ENCODE results near the gene TMEM87A. TPM values are rescaled to one million over a fixed set of nuclear protein-coding genes. Genes with fewer than 3 reads are reported as not detected.

The TMEM87A gene
- total RNA-seq, 4 donors from 2014 or later = 106 to 187 (median 125) TPM

DNA sequence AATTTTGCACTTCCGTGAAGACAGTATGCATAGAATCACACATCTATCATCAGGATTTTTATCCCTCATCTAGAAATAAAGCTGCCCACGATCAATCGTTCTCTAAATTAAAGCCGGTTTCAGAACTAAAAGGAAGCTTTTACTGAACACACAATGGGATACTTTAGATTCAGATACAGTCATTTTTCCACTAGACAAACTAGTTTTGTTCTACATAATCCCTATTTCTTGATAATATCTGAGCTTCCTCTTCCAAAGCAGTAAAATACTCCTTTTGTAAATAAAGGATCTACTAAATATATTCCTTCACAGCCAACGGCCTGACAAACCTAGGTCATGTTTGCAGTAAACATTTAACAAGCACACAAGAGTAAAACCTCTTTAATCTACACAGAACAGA is 2.2 kb downstream of the TMEM87A start:
- H3K4me1 ChIP-seq = peaks cover 21 to 36% of the 10 kb centered on the region in 2 donors
- no peak for DNase-seq
- no peak overlapping the region for H3K4me3 ChIP-seq (replicated peaks in 1 of 3)
- H3K36me3 ChIP-seq = peaks cover 8 to 15% of the 10 kb centered on the region in 2 donors
- intact Hi-C loops (cut with DNase I) = no loop called here
- no peak overlapping the region for H3K27ac ChIP-seq
- no peak for TF ChIP-seq POLR2A (IDR thresholded peaks at IDR 0.05)
- TF ChIP-seq, protein P1, sequence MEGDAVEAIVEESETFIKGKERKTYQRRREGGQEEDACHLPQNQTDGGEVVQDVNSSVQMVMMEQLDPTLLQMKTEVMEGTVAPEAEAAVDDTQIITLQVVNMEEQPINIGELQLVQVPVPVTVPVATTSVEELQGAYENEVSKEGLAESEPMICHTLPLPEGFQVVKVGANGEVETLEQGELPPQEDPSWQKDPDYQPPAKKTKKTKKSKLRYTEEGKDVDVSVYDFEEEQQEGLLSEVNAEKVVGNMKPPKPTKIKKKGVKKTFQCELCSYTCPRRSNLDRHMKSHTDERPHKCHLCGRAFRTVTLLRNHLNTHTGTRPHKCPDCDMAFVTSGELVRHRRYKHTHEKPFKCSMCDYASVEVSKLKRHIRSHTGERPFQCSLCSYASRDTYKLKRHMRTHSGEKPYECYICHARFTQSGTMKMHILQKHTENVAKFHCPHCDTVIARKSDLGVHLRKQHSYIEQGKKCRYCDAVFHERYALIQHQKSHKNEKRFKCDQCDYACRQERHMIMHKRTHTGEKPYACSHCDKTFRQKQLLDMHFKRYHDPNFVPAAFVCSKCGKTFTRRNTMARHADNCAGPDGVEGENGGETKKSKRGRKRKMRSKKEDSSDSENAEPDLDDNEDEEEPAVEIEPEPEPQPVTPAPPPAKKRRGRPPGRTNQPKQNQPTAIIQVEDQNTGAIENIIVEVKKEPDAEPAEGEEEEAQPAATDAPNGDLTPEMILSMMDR (IDR thresholded peaks at IDR 0.05) = no peak
- H3K9me3 ChIP-seq = no peaks in the 10 kb centered on the region
- no peaks in the 10 kb centered on the region for H3K27me3 ChIP-seq
- WGBS, 2 donors = 79 to 80% methylated on average over 5 of the region's 5 CpGs

DNA sequence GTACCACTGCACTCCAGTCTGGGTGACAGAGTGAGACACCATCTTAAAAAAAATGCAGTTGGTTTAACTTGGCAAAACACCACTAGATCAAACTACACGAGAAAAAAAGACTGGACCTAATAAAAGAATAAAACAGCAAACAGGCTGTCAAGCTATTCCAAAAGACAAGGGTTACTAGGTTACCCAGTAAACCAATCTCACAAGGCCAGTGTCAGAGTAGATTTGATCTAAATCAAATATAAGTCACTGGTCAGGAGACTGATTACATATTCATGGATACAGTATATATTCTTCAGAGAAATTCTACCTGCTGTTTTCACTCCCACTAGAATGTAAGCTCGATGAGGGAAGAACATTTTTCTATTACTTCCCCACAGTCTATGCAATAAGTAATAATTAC is 2.7 kb downstream of the TMEM87A start:
- intact Hi-C loops (cut with DNase I) = no loop called here
- no peak for DNase-seq
- no peak for TF ChIP-seq POLR2A (IDR thresholded peaks at IDR 0.05)
- TF ChIP-seq, protein P1 (IDR thresholded peaks at IDR 0.05) = no peak
- Histone ChIP-seq H3K27ac (no peak overlapping the region), H3K4me1 (peaks cover 21 to 34% of the 10 kb centered on the region in 2 donors), H3K4me3 (replicated peaks in 1 of 3) (no peak overlapping the region), H3K9me3 (no peaks in the 10 kb centered on the region), H3K27me3 (no peaks in the 10 kb centered on the region), H3K36me3 (peaks cover 11 to 19% of the 10 kb centered on the region in 2 donors)
- WGBS, 2 donors = 45 to 98% methylated on average over 1 to 2 of the region's 2 CpGs

DNA sequence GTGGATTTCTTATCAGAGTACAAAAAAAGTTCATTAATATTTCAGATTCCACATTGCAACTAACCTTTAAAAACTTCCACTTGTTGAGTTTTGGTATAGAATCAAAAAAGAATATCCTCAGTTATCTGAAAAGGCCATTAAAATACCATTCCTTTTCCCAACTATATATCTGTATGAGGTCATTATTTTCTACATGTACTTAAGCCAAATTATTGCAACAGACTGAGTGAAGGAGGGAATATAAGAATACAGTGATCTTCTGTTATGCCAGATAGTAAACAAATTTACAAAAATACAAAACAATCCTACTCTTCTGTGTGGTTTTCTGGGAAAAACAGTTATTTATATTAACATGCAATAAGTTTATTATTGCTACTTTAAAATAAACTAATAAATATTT is 5.9 kb downstream of the TMEM87A start:
- intact Hi-C loops (cut with DNase I) = no loop called here
- TF ChIP-seq POLR2A (IDR thresholded peaks at IDR 0.05) = no peak
- TF ChIP-seq, protein P1 (IDR thresholded peaks at IDR 0.05) = no peak
- DNase-seq = no peak
- no peak overlapping the region for H3K4me3 ChIP-seq (replicated peaks in 1 of 3)
- peaks cover 33% of the 10 kb centered on the region in 2 donors for H3K36me3 ChIP-seq
- no peaks in the 10 kb centered on the region for H3K27me3 ChIP-seq
- no peaks in the 10 kb centered on the region for H3K9me3 ChIP-seq
- peaks cover 10 to 21% of the 10 kb centered on the region in 2 donors for H3K4me1 ChIP-seq
- H3K27ac ChIP-seq = no peak overlapping the region

DNA sequence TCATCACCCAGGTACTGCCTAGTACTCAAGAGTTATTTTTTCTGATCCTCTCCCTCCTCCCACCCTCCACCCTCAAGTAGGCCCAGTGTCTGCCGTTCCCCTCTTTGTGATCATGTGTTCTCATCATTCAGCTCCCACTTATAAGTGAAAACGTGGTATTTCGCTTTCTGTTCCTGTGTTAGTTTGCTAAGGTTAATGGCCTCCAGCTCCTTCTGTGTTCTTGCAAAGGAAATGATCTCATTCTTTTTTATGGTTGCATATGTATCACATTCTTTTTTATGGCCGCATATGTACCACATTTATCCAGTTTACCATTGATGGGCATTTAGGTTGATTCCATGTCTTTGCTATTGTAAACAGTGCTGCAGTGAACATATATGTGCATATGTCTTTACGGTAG is 8.4 kb downstream of the TMEM87A start:
- no peak for DNase-seq
- Histone ChIP-seq H3K9me3 (no peaks in the 10 kb centered on the region), H3K27ac (no peak overlapping the region), H3K4me3 (replicated peaks in 1 of 3) (no peak overlapping the region), H3K27me3 (no peaks in the 10 kb centered on the region), H3K4me1 (no peaks in the 10 kb centered on the region), H3K36me3 (peaks cover 45 to 46% of the 10 kb centered on the region in 2 donors)
- intact Hi-C loops (cut with DNase I) = no loop called here
- TF ChIP-seq POLR2A (IDR thresholded peaks at IDR 0.05) = no peak
- TF ChIP-seq, protein P1 (IDR thresholded peaks at IDR 0.05) = no peak
- 86 to 93% methylated on average over 5 of the region's 5 CpGs for WGBS, 2 donors

DNA sequence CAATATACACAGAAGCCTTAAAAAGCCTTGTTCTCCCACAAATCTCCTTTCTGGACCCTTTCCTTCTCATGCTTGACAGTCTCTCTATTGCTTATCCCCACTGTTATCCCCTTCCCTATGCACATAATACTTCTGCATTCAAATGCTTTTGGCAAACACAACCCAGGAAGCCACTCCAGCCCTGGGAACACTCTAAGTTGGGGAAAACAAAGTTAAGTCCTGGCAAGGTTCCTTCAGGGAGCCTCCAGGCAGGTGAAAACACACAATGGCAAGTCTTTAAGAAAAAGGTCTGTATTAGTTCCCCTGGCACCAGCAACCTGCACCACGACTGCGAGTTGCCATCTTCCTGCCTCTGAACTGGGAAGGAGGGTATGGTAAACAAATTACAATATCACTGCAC is 19.9 kb downstream of the TMEM87A start:
- Histone ChIP-seq H3K4me3 (replicated peaks in 1 of 3) (no peak overlapping the region), H3K27me3 (no peaks in the 10 kb centered on the region), H3K27ac (no peak overlapping the region), H3K36me3 (peaks cover 4 to 9% of the 10 kb centered on the region in 2 donors), H3K9me3 (no peaks in the 10 kb centered on the region), H3K4me1 (no peaks in the 10 kb centered on the region)
- peak; percentile 9 to 20 for DNase-seq
- intact Hi-C loops (cut with DNase I) = no loop called here
- TF ChIP-seq, protein P1 (IDR thresholded peaks at IDR 0.05) = no peak
- no peak for TF ChIP-seq POLR2A (IDR thresholded peaks at IDR 0.05)
- 90 to 100% methylated on average over 2 of the region's 2 CpGs for WGBS, 2 donors

All from thyroid gland (tissue), 4 donors.